GM21528 (cell line): ENCODE results near the gene STX1B.
"Not testable (repeated sequence)": the region's sequence is repeated elsewhere in the genome, so short reads cannot be mapped to it uniquely, and the experiment has no call there.

ENCODE experiments used
- ATAC-seq: cut with Tn5 transposase; IDR thresholded peaks from one replicate; pipeline ENCODE4 v1.9.1; 2021; ENCODE audit warnings: mild to moderate bottlenecking, moderate library complexity; ENCODE audit not compliant: unreplicated experiment, low FRiP score

STX1B gene

GRCh38 chr16:31016018-31016417 lies 5.6 kb upstream of the STX1B start:
- no peak for ATAC-seq

DNA sequence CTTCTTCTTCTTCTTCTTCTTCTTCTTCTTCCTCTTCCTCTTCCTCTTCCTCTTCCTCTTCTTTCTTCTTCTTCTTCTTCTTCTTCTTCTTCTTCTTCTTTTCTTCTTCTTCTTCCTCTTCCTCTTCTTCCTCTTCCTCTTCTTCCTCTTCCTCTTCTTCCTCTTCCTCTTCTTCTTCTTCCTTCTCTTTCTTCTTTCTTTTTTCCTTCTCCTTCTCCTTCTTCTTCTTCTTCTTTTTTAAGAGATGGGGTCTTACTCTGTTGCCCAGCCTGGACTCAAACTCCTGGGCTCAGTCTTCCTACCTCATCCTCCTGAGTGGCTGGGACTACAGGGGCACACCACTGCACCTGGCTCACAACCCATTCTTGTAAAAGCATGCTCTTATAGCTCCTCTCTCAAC lies 2.9 kb upstream of the STX1B start:
- ATAC-seq = not testable (repeated sequence)

DNA sequence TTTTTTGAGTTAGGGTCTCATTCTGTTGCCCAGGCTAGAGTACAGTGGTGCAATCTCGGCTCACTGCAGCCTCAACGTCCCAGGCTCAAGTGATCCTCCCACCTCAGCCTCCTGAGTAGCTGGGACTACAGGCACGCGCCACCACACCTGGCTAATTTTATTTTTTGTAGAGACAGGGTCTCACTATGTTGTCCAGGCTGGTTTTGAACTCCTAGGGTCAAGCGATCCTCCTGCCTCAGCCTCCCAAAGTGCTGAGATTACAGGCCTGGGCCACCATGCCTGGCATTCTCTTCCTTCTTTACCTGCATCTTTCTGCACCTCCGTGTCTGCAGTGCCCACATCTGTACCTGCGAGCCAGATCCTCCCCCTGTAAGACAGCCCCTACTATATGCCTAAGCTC lies 1.4 kb upstream of the STX1B start:
- not testable (repeated sequence) for ATAC-seq

DNA sequence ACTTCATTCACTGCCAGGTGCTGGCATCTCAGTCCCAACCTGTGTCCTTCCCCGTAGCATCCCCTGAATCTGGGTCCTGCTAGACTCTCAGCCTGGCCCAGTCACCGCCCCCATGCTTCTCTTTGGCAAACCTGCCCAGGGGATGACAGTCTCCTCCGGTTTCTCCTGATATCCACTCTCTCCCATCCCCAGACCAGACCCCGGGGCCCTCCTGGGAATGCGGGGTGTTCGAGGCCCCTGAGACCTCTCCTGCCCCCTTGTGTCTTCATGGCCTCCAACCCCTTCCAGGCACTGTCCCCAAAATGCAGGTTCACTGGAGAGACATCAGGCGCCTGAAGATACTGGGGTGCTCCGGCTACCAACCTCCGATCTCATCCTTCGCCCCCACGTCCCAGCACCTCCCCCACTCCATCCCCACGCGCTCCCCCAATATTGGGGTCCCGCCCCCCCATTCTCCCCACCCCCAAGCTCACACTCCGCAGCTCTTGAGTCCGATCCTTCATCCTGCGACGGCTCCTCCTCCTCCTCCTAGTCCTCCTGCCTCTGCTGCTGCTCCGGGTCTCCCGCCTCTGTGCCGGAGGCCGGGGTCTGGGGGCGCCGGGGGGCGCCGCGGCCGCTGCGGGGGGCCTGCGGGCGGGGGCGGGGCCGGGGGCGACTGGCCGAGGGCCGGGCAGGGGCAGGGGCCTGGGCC lies 399 bp downstream of the STX1B start:
- no peak for ATAC-seq

- no peak for ATAC-seq
These were observed 1.3 kb downstream of the STX1B start for GRCh38 chr16:31009120-31009519.

DNA sequence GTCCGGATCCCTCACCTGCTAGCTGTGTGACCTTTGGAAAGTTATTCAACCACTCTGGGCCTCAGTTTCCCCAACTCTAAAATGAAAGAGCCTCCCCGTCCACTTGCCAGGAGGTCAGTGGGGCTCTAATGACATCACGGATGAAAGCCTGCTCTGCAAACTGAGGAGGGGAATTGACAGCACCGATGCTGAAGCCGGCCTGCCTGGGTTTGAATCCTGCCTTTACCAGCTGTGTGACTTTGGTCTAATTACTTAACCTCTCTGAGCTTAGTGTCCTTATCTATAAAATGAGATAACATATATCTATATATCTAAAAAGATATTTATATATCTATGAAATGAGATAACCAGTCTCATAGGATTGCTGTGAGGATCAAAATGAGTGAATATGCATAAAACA lies 1.9 kb downstream of the STX1B start:
- ATAC-seq = no peak

GRCh38 chr16:31008149-31008548 lies 2.3 kb downstream of the STX1B start:
- ATAC-seq = no peak

- ATAC-seq = no peak
These were observed 2.8 kb downstream of the STX1B start for GRCh38 chr16:31007684-31008083.

DNA sequence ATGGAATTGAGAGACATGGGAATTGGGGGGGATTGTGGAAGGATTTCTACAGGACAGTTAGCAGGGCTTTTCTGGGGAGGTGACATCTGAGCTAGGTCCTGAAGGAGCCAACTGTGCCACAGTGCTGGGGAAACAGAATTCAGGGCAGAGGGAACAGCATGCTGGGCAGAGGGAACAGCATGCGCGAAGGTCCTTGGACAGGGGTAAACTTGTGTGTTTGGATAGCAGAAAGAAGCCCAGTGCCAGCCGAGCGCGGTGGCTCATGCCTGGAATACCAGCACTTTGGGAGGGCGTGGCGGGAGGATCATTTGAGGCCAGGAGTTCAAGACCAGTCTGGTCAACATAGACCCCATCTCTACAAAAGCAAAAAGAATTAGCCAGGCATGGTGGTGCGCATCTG lies 3.8 kb downstream of the STX1B start:
- no peak for ATAC-seq

- no peak for ATAC-seq
These were observed 4.4 kb downstream of the STX1B start for GRCh38 chr16:31006086-31006385.

DNA sequence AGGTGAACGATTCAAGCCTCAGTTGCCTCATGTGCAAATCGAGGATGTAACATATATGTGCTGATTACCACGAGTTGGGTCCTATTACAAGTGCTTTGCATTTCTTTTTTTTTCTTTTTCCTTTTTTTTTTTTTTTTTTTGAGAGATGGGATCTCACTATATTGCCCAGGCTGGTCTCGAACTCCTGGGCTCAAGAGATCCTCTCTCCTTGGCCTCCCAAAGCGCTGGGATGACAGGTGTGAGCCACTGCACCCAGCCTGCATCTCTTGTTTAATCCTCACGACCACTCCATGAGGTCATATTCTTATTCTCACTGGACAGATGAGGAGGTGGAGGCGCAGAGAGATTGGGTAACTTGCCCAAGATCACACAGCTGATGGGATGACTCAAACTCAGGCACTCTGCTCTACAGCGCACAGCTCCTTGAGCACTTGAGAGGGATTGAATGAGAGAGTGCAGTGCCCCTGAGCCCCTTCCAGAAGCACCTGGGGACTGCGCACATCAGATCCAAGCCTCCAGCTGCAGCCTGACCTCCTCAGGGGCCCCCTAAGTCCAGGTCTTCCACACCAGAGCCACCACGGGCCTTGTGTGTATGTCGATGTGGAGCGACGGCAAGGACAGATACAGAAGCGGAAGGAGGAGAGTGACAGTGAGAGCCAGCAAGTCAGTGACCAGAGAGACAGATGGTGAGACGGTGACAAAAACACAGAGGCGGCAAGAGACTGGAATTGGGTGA lies 4.9 kb downstream of the STX1B start:
- no peak for ATAC-seq

DNA sequence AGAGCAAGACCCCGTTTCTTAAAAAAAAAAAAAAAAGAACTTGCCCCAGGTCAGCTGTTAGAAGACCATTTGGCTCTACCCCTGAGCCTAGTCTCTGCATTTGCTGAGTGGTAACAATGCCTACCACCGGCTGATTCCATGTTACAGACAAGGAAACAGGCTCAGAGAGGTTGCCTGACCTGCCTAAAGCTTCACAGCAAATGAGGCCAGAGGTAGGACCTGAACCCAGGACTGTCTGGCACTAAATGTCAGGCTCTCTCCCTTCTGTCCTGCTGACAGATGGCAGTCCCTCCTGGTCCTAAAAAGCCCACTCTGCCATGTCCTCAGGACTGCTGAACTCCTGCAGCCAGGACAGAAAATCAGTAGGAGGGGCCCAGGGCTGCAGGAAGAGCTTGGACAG lies 5.8 kb downstream of the STX1B start:
- ATAC-seq = no peak

DNA sequence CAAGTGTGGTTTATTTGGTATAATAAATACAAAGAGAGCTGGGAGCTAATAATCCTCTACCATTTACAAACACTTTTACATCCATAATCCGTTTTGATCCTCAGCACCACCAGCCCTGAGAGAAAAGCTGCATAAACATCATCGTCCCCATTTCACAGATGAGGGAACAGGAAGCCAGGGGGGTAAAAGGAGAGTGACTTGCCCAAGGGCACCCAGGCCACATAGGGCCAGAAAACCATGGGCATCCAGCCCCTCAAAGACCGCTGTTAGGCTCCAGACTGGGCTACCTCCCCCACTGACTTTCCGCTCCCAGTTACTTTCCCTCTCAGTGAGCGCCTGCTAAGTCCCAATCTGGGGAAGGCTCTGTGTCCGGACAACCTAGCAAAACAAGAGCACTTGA lies 6.7 kb downstream of the STX1B start:
- ATAC-seq = no peak

DNA sequence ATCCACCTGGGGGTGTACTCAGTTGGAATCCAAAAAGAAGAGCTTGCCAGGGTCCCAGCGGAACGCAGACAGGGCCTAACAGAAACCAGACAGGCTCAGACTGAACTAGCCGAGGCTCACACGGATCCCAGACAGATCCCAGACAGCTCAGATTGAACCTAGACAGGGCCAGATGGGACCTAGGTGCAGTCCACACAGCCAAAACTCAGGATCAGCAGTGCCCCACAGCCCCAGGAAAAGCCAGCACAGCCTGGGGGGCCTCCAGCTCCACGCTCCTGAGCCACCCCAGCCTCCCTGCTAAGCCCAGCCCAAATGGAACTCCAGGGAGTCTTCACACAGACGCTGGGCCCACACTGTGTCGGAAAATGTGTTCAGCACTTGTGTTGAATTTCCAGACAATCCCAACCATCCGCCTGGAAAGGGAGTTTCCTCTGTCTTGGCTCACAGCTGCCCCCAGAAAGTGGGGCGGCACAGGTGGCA lies 7.5 kb downstream of the STX1B start:
- no peak for ATAC-seq

- ATAC-seq = no peak
These were observed 8.2 kb downstream of the STX1B start for GRCh38 chr16:31002250-31002700.

GRCh38 chr16:31001507-31002249 lies 8.8 kb downstream of the STX1B start:
- no peak for ATAC-seq

GRCh38 chr16:31000671-31001382 lies 9.6 kb downstream of the STX1B start:
- no peak for ATAC-seq

DNA sequence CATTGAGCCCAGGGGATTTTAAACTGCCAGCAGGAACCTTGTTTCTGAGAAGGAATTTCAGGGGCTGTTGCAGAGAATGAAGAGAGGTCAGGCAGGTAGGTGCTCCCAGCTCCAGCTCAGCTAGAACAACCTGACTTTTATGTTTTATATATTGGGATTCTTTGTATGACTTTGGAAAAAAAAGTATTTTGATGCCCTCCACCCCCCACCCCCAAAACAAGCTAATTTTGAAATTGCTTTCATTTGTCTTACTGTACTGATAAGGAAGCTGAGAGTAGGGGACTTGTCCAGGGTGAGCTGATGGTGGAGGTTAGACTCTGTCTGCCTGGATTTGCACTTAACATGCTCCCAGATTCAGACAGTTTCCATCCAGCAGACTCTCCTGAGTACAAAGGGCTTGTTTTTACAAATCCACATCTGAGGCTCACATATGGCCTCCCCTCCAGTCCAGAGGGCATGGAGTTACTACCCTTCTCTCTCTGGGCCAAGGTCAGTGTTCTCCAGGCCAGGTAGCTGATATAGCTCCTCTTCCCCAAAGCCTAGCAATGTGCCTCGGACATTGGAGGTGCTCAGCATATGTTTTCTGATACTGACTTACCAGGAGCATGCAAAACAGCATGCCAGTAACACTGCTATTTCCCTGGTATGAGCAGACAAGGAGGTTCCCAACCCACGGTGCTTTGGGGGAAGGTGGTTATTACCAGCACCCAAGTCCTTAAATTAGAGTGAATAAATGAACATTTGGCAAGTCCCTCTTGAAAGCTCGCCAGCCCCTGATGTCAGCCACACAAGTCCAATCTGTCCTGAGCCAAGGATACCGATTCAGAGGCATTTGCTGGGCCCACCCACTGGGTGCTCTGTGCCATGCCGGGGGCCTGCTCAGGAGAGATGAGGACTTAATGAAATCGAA lies 11.3 kb downstream of the STX1B start:
- ATAC-seq = no peak

- no peak for ATAC-seq
These were observed 12.4 kb downstream of the STX1B start for GRCh38 chr16:30997725-30998711.
